ENCODE results near the gene ANKRD49.
A peak's percentile ranks its signal among the peaks of the same experiment; 100 is the strongest.

Gene ANKRD49

GRCh38 chr11:94537031-94537600 lies 43.3 kb downstream of the ANKRD49 start:
- DNase-seq (ENCODE audit: low read depth) = no peak
- H3K4me3 ChIP-seq (ENCODE audit: low read depth, low read length) = no peak overlapping the region
- no peak for TF ChIP-seq CTCF (IDR thresholded peaks at IDR 0.05; ENCODE audit: insufficient read depth, low read depth, low read length, missing control alignments)

- no peak for TF ChIP-seq CTCF (IDR thresholded peaks at IDR 0.05; ENCODE audit: insufficient read depth, low read depth, low read length, missing control alignments)
- no peak overlapping the region for H3K4me3 ChIP-seq (ENCODE audit: low read depth, low read length)
- DNase-seq (ENCODE audit: low read depth) = no peak
Observed at GRCh38 chr11:94539420-94539819, 45.6 kb downstream of the ANKRD49 start.

- TF ChIP-seq CTCF (IDR thresholded peaks at IDR 0.05; ENCODE audit: insufficient read depth, low read depth, low read length, missing control alignments) = no peak
- peak; percentile 83 for DNase-seq (ENCODE audit: low read depth)
- peak within 1 kb of the TSS; percentile 76 for H3K4me3 ChIP-seq (ENCODE audit: low read depth, low read length)
Observed at GRCh38 chr11:94543695-94544645, 50.2 kb downstream of the ANKRD49 start, which contains the start of gene FUT4. FUT4 (plus strand) TSS chr11:94543921; CDS start chr11:94544134, 213 bp downstream.

GRCh38 chr11:94544646-94545263 lies 51.0 kb downstream of the ANKRD49 start:
- no peak for TF ChIP-seq CTCF (IDR thresholded peaks at IDR 0.05; ENCODE audit: insufficient read depth, low read depth, low read length, missing control alignments)
- DNase-seq (ENCODE audit: low read depth) = no peak
- peak overlapping the region; percentile 76 for H3K4me3 ChIP-seq (ENCODE audit: low read depth, low read length)

- DNase-seq (ENCODE audit: low read depth) = no peak
- no peak overlapping the region for H3K4me3 ChIP-seq (ENCODE audit: low read depth, low read length)
- no peak for TF ChIP-seq CTCF (IDR thresholded peaks at IDR 0.05; ENCODE audit: insufficient read depth, low read depth, low read length, missing control alignments)
Observed at GRCh38 chr11:94545264-94546161, 51.7 kb downstream of the ANKRD49 start.

GRCh38 chr11:94546162-94546470 lies 52.3 kb downstream of the ANKRD49 start:
- no peak overlapping the region for H3K4me3 ChIP-seq (ENCODE audit: low read depth, low read length)
- DNase-seq (ENCODE audit: low read depth) = no peak
- TF ChIP-seq CTCF (IDR thresholded peaks at IDR 0.05; ENCODE audit: insufficient read depth, low read depth, low read length, missing control alignments) = no peak
